GM12878 (cell line): ENCODE measurements around the gene TBC1D1. TPM values are rescaled to one million over a fixed set of nuclear protein-coding genes. Genes with fewer than 3 reads are reported as not detected.

Source experiments
- ATAC-seq: fragments of 200-7000 bp; cut with Tn5 transposase; 3 replicates; pipeline ENCODE4 v1.9.1; 2020; ENCODE audit warnings: mild to moderate bottlenecking, moderate library complexity
- BruUV-seq: library from RNA; stranded (reverse); fragments of 400-500 nt; replicated peaks from 2 replicates; lab custom pipeline; 2021; lab: Mats Ljungman, UMichigan
- CTCF ChIA-PET: fragments of 300-600 bp; sonication (Branson Sonifier 250); formaldehyde crosslinking; extraction: SDS; loops from one replicate; lab custom pipeline; 2021; ENCODE audit warnings: inconsistent platforms; lab: Yijun Ruan, JAX
- POLR2A ChIA-PET: fragments of 350-600 bp; formaldehyde crosslinking; extraction: SDS; loops from one replicate; lab custom pipeline; 2021; ENCODE audit warnings: inconsistent platforms; lab: Charles Lee
- RAD21 ChIA-PET: fragments of 300-600 bp; sonication (Branson Sonifier 250); formaldehyde crosslinking; loops from one replicate; lab custom pipeline; 2023; ENCODE audit warnings: antibody characterized with exemption; ENCODE audit not compliant: unreplicated experiment; lab: Charles Lee
- SMC1A ChIA-PET: fragments of 300-600 bp; sonication (Branson Sonifier 250); formaldehyde crosslinking; loops from one replicate; lab custom pipeline; 2023; ENCODE audit not compliant: unreplicated experiment, uncharacterized antibody; lab: Charles Lee
- DNase-seq: peaks from one replicate; pipeline ENCODE4 v3.0.0-alpha.2; 2011; ENCODE audit warnings: low read depth, low spot score
- FAIRE-seq: peaks from 3 replicates; lab custom pipeline; 2011; peaks lifted over from hg19 to GRCh38; lab: Jason Lieb, UNC
- H2AFZ ChIP-seq: 2 replicates; pipeline ENCODE4 v1.6.0; 2011; ENCODE audit warnings: low read depth, low read length, control low read depth; ENCODE audit not compliant: control insufficient read depth
- H3K27ac ChIP-seq: 2 replicates; pipeline ENCODE4 v1.5.1; 2011; ENCODE audit warnings: control low read depth; ENCODE audit not compliant: control insufficient read depth, insufficient read depth
- H3K27me3 ChIP-seq, 2 experiments: replicated peaks in 1 of 2; 2 replicates each; pipeline versions ENCODE4 v1.6.0 to v1.6.1; 2011; ENCODE audit warnings: low read length in 1 of 2; ENCODE audit not compliant: control insufficient read depth in 2 of 2, insufficient read depth in 2 of 2
- H3K36me3 ChIP-seq, 2 experiments: 2 replicates each; pipeline ENCODE4 v1.5.1; 2011; ENCODE audit warnings: low read length in 1 of 2; ENCODE audit not compliant: control insufficient read depth in 2 of 2, insufficient read depth in 2 of 2
- H3K4me1 ChIP-seq: 2 replicates; pipeline ENCODE4 v1.6.1; 2011; ENCODE audit warnings: mild to moderate bottlenecking, low read length, moderate library complexity, mixed read lengths; ENCODE audit not compliant: control insufficient read depth, insufficient read depth
- H3K4me2 ChIP-seq: 2 replicates; pipeline ENCODE4 v1.6.0; 2011; ENCODE audit warnings: control low read depth; ENCODE audit not compliant: control insufficient read depth, insufficient read depth
- H3K4me3 ChIP-seq: fragments of 200-600 bp; sonication (generic); 2 replicates; pipeline ENCODE4 v1.5.1; 2016
- H3K79me2 ChIP-seq: 2 replicates; pipeline ENCODE4 v1.6.0; 2011; ENCODE audit warnings: low read length; ENCODE audit not compliant: control insufficient read depth, insufficient read depth
- H3K9ac ChIP-seq: 2 replicates; pipeline ENCODE4 v1.8.0; 2011; ENCODE audit warnings: low read length, control low read depth, mixed read lengths; ENCODE audit not compliant: control insufficient read depth, insufficient read depth
- H3K9me3 ChIP-seq: replicated peaks from 3 replicates; pipeline ENCODE4 v1.5.1; 2011; ENCODE audit warnings: mild to moderate bottlenecking, low read length; ENCODE audit not compliant: control insufficient read depth, insufficient read depth
- H4K20me1 ChIP-seq: 2 replicates; pipeline ENCODE4 v1.6.0; 2011; ENCODE audit not compliant: control insufficient read depth, insufficient read depth
- CBX5 ChIP-seq: sonication (generic); IDR thresholded peaks from 2 replicates; pipeline ENCODE4 v1.6.1; 2016; ENCODE audit warnings: low read depth, moderate library complexity, mild to moderate bottlenecking, inconsistent platforms
- IKZF1 ChIP-seq: fragments of 450-650 bp; conservative IDR thresholded peaks from 2 replicates; pipeline ENCODE4 v1.6.1; 2017; ENCODE audit warnings: antibody characterized with exemption, mild to moderate bottlenecking
- JUND ChIP-seq: IDR thresholded peaks from 2 replicates; pipeline ENCODE4 v1.6.1; 2012; ENCODE audit warnings: low read depth, mild to moderate bottlenecking, low read length, improper control_type of control experiment, moderate library complexity
- MTA2 ChIP-seq: fragments of 450-650 bp; IDR thresholded peaks from 2 replicates; pipeline ENCODE4 v1.6.1; 2016; ENCODE audit warnings: low read depth, mild to moderate bottlenecking, moderate library complexity
- NFYA ChIP-seq: IDR thresholded peaks from 2 replicates; pipeline ENCODE4 v1.6.1; 2011; ENCODE audit warnings: low read depth, mild to moderate bottlenecking, low read length, improper control_type of control experiment, borderline replicate concordance
- NR2C1 ChIP-seq: fragments of 450-650 bp; IDR thresholded peaks from 2 replicates; pipeline ENCODE4 v1.6.1; 2017; ENCODE audit warnings: antibody characterized with exemption, mild to moderate bottlenecking, moderate library complexity
- RAD51 ChIP-seq: fragments of 450-650 bp; IDR thresholded peaks from 2 replicates; pipeline ENCODE4 v1.6.1; 2016; ENCODE audit warnings: moderate library complexity, mild to moderate bottlenecking, inconsistent platforms
- WGBS: methylation state at CpG from one replicate; pipeline ENCODE4 v1.1.6; 2016; ENCODE audit warnings: low lambda C conversion rate; ENCODE audit not compliant: insufficient replicate concordance, insufficient coverage; ENCODE audit errors: missing lambda C conversion rate; 5-methylcytosine and 5-hydroxymethylcytosine counted together
- in situ Hi-C: fragments of 300-500 bp; cut with MboI; formaldehyde crosslinking; loops from 9 replicates; pipeline ENCODE4 v1.14.3; 2018; ENCODE audit warnings: mixed read lengths
- intact Hi-C: fragments of 100-400 bp; cut with micrococcal nuclease; formaldehyde crosslinking; loops from one replicate; pipeline ENCODE4 v1.14.2; 2022; ENCODE audit not compliant: unreplicated experiment
- polyA plus RNA-seq, 11 experiments: library from polyadenylated mRNA; depleted of rRNA in 4 of 11; unstranded in 6 of 11; stranded (reverse) in 5 of 11; fragments of >200 nt; fragmentation: Nextera tagmentation in 4 of 11; fragmentation: Illumina TruSeq in 1 of 11; extraction: Ambion mirVana in 4 of 11; extraction: Trizol in 1 of 11; gene quantifications; 1 replicate in 1 of 11; 2 replicates in 10 of 11; pipeline versions ENCODE4 v1.2.1 to v1.2.3, GENCODE V29; 2011 to 2016; ENCODE audit warnings: inconsistent platforms in 2 of 11, missing spikeins in 2 of 11, low read depth in 1 of 11
- total RNA-seq, 4 experiments: library from RNA; depleted of rRNA in 3 of 4; stranded (reverse); fragments of >200 nt in 3 of 4; fragmentation: Illumina TruSeq in 1 of 4; extraction: Trizol in 1 of 4; gene quantifications; 2 replicates each; pipeline versions ENCODE4 v1.2.1 to v1.2.3, GENCODE V29; 2013 to 2021
- TF ChIP-seq, protein P1 (sequence below): fragments of 450-650 bp; formaldehyde crosslinking; IDR thresholded peaks from 2 replicates; pipeline ENCODE4 v1.4.0; 2022; ENCODE audit warnings: mild to moderate bottlenecking, moderate library complexity
- TF ChIP-seq, protein P2 (sequence below): IDR thresholded peaks from 2 replicates; pipeline ENCODE4 v1.6.1; 2012; ENCODE audit warnings: low read length, inconsistent platforms

Gene TBC1D1
- total and polyA plus RNA-seq, 10 of the 15 experiments (the other 5 are each of a cell fraction or from before 2014, with no cell fraction given), result 5.3 to 102 (median 57.8) TPM

DNA sequence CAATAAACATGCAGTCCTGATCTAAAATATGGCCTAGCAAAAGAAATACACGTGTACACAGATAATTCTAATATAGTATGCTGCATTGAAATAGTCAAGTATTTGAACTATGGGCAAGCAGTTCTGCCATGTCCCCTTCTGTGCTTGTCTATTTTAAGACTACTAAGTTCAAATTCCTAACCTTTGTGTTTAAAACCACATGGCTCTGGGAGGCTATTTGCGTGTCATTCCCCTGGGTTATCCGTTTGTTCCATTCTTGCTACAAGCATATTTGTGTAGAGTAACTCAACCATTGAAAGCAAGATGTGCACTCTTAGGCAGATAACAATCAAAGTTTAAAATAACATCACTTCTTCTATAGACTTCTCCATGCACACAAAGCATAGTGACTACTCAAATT, 25.4 kb upstream of the TBC1D1 start:
- Histone ChIP-seq H3K27ac (no peak overlapping the region), H3K9ac (no peak overlapping the region), H3K4me1 (no peaks in the 10 kb centered on the region; the same call in 1 of the 2 replicates), H3K4me2 (no peak overlapping the region), H3K36me3 (no peaks in the 10 kb centered on the region; a peak in 2 of 4 replicates), H3K9me3 (no peaks in the 10 kb centered on the region), H3K4me3 (no peak overlapping the region), H2AFZ (no peak overlapping the region), H4K20me1 (no peaks in the 10 kb centered on the region), H3K79me2 (no peaks in the 10 kb centered on the region), H3K27me3 (no peaks in the 10 kb centered on the region)
- ChIA-PET POLR2A (no interaction called here), CTCF (no interaction called here), SMC1A (interaction anchor here (1.5 kb wide), 1 partner anchor 41 kb away, joined by 3 read pairs; no protein-coding TSS in a partner anchor), RAD21 (no interaction called here)
- ATAC-seq, result no peak
- no peak for TF ChIP-seq NR2C1
- TF ChIP-seq RAD51, result no peak
- no peak for TF ChIP-seq IKZF1
- TF ChIP-seq, protein P1, sequence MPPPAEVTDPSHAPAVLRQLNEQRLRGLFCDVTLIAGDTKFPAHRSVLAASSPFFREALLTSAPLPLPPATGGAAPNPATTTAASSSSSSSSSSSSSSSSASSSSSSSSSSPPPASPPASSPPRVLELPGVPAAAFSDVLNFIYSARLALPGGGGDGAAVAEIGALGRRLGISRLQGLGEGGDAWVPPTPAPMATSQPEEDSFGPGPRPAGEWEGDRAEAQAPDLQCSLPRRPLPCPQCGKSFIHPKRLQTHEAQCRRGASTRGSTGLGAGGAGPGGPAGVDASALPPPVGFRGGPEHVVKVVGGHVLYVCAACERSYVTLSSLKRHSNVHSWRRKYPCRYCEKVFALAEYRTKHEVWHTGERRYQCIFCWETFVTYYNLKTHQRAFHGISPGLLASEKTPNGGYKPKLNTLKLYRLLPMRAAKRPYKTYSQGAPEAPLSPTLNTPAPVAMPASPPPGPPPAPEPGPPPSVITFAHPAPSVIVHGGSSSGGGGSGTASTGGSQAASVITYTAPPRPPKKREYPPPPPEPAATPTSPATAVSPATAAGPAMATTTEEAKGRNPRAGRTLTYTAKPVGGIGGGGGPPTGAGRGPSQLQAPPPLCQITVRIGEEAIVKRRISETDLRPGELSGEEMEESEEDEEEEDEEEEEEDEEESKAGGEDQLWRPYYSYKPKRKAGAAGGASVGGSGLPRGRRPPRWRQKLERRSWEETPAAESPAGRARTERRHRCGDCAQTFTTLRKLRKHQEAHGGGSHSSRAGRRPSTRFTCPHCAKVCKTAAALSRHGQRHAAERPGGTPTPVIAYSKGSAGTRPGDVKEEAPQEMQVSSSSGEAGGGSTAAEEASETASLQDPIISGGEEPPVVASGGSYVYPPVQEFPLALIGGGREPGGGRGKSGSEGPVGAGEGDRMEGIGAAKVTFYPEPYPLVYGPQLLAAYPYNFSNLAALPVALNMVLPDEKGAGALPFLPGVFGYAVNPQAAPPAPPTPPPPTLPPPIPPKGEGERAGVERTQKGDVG (CRISPR knock-in tag), result no peak
- no peak for TF ChIP-seq JUND
- no peak for TF ChIP-seq MTA2
- TF ChIP-seq CBX5, result no peak
- TF ChIP-seq, protein P2, sequence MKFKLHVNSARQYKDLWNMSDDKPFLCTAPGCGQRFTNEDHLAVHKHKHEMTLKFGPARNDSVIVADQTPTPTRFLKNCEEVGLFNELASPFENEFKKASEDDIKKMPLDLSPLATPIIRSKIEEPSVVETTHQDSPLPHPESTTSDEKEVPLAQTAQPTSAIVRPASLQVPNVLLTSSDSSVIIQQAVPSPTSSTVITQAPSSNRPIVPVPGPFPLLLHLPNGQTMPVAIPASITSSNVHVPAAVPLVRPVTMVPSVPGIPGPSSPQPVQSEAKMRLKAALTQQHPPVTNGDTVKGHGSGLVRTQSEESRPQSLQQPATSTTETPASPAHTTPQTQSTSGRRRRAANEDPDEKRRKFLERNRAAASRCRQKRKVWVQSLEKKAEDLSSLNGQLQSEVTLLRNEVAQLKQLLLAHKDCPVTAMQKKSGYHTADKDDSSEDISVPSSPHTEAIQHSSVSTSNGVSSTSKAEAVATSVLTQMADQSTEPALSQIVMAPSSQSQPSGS, result no peak
- no peak for TF ChIP-seq NFYA
- FAIRE-seq, result no peak
- WGBS, result 85% methylated on average over 3 of the region's 3 CpGs
- in situ Hi-C loops (no loop called here), intact Hi-C loops (no loop called here)
- no TSS peak for BruUV-seq
- no peak for DNase-seq
